Stomach (tissue), 9 donors: ENCODE results near the gene EHD3. TPM values are rescaled to one million over a fixed set of nuclear protein-coding genes. Genes with fewer than 3 reads are reported as not detected.

Source experiments
- DNase-seq, 2 donors: peaks; one replicate each; pipeline versions ENCODE4 v3.0.0 to v3.0.0-alpha.2; 2013 to 2019
- H3K27ac ChIP-seq, 5 donors: fragments of 200-600 bp in 4 of 5; sonication (generic) in 4 of 5; one replicate each; pipeline ENCODE4 v1.5.1; 2013 to 2019; ENCODE audit warnings: mild to moderate bottlenecking in 1 of 5, moderate library complexity in 1 of 5
- H3K27me3 ChIP-seq, 3 donors: fragments of 200-600 bp; sonication (generic); one replicate each; pipeline ENCODE4 v1.5.1; 2017 to 2019; ENCODE audit warnings: mixed run types in 1 of 3
- H3K36me3 ChIP-seq, 4 donors: fragments of 200-600 bp; sonication (generic); 1 replicate in 3 of 4; 2 replicates in 1 of 4; pipeline ENCODE4 v1.5.1; 2016 to 2019
- H3K4me1 ChIP-seq, 4 donors: fragments of 200-600 bp; sonication (generic); one replicate each; pipeline ENCODE4 v1.5.1; 2016 to 2019
- H3K4me3 ChIP-seq, 4 donors: fragments of 200-600 bp; sonication (generic) in 3 of 4; one replicate each; pipeline ENCODE4 v1.5.1; 2016 to 2019; ENCODE audit warnings: mild to moderate bottlenecking in 1 of 4
- H3K9me3 ChIP-seq, 4 donors: fragments of 200-600 bp; sonication (generic); one replicate each; pipeline ENCODE4 v1.5.1; 2016 to 2019
- CTCF ChIP-seq, 7 experiments: fragments of 450-650 bp in 4 of 7; fragments of 200-600 bp in 3 of 7; sonication (generic) in 3 of 7; IDR thresholded peaks; one replicate each; pipeline ENCODE4 v1.5.1; 2016 to 2019; ENCODE audit warnings: antibody characterized with exemption in 7 of 7, control low read depth in 2 of 7, mild to moderate bottlenecking in 1 of 7
- EP300 ChIP-seq: sonication (generic); formaldehyde crosslinking; IDR thresholded peaks from one replicate; pipeline ENCODE4 v1.6.1; 2017; ENCODE audit warnings: antibody characterized with exemption
- POLR2A ChIP-seq, 4 donors: fragments of 450-650 bp; IDR thresholded peaks; one replicate each; pipeline ENCODE4 v1.6.1; 2016; ENCODE audit warnings: antibody characterized with exemption in 4 of 4, control low read depth in 2 of 4, mild to moderate bottlenecking in 1 of 4, moderate library complexity in 1 of 4
- POLR2AphosphoS5 ChIP-seq, 3 donors: sonication (generic); formaldehyde crosslinking; IDR thresholded peaks; one replicate each; pipeline ENCODE4 v1.6.1; 2016; ENCODE audit warnings: antibody characterized with exemption in 3 of 3
- WGBS, 5 donors: extraction: QIAGEN DNeasy Blood & Tissue Kit in 3 of 5; methylation state at CpG; one replicate each; pipeline versions ENCODE4 v1.1.5 to v1.1.7; 2013 to 2018; 5-methylcytosine and 5-hydroxymethylcytosine counted together
- intact Hi-C: fragments of 100-400 bp; cut with DNase I; formaldehyde crosslinking; loops from one replicate; pipeline ENCODE4 v1.15.1; 2023; ENCODE audit warnings: low total_unique reads
- polyA plus RNA-seq, 3 donors: library from polyadenylated mRNA; stranded (reverse); fragments of 200-250 nt; gene quantifications; one replicate each; pipeline ENCODE4 v1.2.3, GENCODE V29; 2013
- total RNA-seq, 5 donors: library from RNA; depleted of rRNA; stranded (reverse); fragments of >200 nt; gene quantifications; one replicate each; pipeline versions ENCODE4 v1.1.0 to v1.2.3, GENCODE V29; 2014 to 2016
- donor health status: healthy with polysubstance abuse.
- donor health status: Bipolar disorder and iron deficiency.
- donor health status: healthy.

The EHD3 gene
- total and polyA plus RNA-seq, 8 donors = 0.45 to 7.5 (median 3.6) TPM

DNA sequence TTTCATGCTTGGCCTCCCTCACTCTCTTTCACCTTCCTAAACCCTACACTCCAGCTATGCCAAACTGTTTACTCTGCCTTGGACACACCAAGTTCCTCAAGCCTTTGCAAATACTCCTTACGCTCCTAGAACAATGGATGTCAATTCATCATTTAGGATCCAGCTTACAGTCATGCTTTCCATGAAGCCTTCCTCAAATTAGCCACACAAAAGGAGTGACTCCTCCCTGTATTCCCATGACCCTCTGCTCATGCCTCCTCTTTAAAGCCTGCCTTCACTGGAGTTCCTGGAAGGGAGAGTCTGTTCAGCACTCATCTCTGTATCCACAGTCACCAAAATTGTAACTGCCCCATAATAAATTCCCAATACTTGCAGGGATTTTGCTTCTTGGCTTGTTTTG lies 721 bp upstream of the EHD3 start:
- no peak overlapping the region for H3K4me3 ChIP-seq

DNA sequence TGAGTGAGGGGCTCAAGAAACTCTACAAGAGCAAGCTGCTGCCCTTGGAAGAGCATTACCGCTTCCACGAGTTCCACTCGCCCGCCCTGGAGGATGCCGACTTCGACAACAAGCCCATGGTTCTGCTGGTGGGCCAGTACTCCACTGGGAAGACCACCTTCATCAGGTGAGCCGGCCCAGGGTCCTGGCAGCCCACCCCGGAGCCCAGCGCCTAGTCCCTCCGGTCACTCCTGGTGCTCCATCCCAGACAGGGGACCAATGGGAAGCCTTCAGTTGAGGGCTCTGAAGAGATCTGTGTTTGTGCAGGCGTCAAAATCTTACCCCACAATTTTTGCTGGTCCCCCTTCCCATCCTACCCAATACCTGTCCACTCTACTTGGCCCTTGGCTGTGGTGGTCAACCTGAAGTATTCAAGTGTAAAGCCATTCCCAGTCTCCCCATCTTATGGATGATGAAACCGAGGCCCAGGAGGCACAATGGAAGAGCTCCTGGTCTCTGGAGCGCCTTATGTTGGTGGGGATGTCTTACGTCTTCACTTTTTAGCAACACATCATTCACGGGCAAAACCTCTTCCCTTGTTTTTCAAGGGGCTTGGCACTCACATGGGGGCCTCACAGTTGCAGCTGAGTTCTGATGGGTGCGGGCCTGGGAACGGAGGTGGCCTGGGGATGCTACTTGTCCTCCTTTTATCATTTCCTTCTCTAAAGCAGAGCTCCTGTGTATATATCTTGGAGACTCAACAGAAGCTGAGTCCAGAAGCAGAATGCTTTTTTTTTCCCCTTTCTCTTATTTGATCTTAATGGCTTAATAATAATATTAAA lies 941 bp downstream of the EHD3 start:
- Histone ChIP-seq H3K4me3 (peak overlapping the region; percentile 56 to 75 (median 64)), H3K4me1 (peaks cover 5 to 35% (median 21%) of the 10 kb centered on the region in 4 donors), H3K9me3 (no peaks in the 10 kb centered on the region), H3K27me3 (peaks cover 0 to 8% (median 0%) of the 10 kb centered on the region in 3 donors), H3K27ac (peak overlapping the region in 3 of 5 donors; percentile 59 to 69 (median 65)), H3K36me3 (no peaks in the 10 kb centered on the region)
- TF ChIP-seq POLR2A (IDR thresholded peaks at IDR 0.05) (no peak), POLR2AphosphoS5 (IDR thresholded peaks at IDR 0.05) (no peak), EP300 (no peak), CTCF (IDR thresholded peaks at IDR 0.05) (no peak)
- intact Hi-C loops = loop anchor here (10.0 kb wide), 1 partner anchor 80 kb away; no protein-coding TSS in a partner anchor
- no peak for DNase-seq
- 53 to 67% (median 62%) methylated on average over 13 to 17 of the region's 17 CpGs for WGBS, 5 donors

More for the DNA sequence above, 721 bp upstream of the EHD3 start:
- H3K36me3 ChIP-seq = no peaks in the 10 kb centered on the region
- intact Hi-C loops = loop anchor here (10.0 kb wide), 1 partner anchor 82 kb away; no protein-coding TSS in a partner anchor
- TF ChIP-seq EP300 = no peak
- TF ChIP-seq POLR2A (IDR thresholded peaks at IDR 0.05) = no peak
- TF ChIP-seq CTCF (IDR thresholded peaks at IDR 0.05) = no peak
- TF ChIP-seq POLR2AphosphoS5 (IDR thresholded peaks at IDR 0.05) = no peak
- peaks cover 0 to 8% (median 0%) of the 10 kb centered on the region in 3 donors for H3K27me3 ChIP-seq
- H3K4me1 ChIP-seq = peaks cover 5 to 28% (median 21%) of the 10 kb centered on the region in 4 donors
- no peak overlapping the region for H3K27ac ChIP-seq
- no peaks in the 10 kb centered on the region for H3K9me3 ChIP-seq
- DNase-seq = no peak
- 29 to 68% (median 43%) methylated on average over 1 of the region's 1 CpG for WGBS, 5 donors

DNA sequence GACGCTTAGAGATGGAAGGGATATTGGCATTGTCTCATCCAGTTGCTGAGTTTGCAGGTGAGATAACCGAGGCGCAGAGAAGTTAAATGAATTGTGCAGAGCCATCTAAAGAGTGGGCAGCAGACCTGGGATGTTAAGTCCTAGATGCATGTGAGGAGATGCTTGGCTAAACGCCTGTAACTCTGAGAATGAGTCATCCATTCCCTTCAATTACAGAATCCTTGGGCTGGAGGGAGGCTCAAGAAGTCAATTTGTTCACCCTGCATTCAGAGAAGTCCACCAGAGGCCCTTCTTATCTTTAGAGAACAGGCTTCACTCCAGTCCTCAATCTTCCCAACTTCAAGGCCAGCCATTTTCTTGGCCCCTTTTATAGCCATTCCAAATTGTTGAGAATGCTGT lies 1.6 kb downstream of the EHD3 start:
- Histone ChIP-seq H3K36me3 (no peaks in the 10 kb centered on the region), H3K9me3 (no peaks in the 10 kb centered on the region), H3K27me3 (peaks cover 0 to 8% (median 0%) of the 10 kb centered on the region in 3 donors), H3K27ac (no peak overlapping the region), H3K4me3 (peak overlapping the region in 1 of 4 donors; percentile 69), H3K4me1 (peaks cover 5 to 35% (median 21%) of the 10 kb centered on the region in 4 donors)
- intact Hi-C loops = loop anchor here (10.0 kb wide), 1 partner anchor 79 kb away; no protein-coding TSS in a partner anchor
- TF ChIP-seq POLR2AphosphoS5 (IDR thresholded peaks at IDR 0.05) = no peak
- TF ChIP-seq CTCF (IDR thresholded peaks at IDR 0.05) = no peak
- TF ChIP-seq POLR2A (IDR thresholded peaks at IDR 0.05) = no peak
- TF ChIP-seq EP300 = no peak
- peak in 1 of 2 donors; percentile 48 for DNase-seq
- WGBS, 5 donors = 72 to 86% (median 80%) methylated on average over 4 of the region's 4 CpGs

GRCh38 chr2:31236433-31237205 lies 2.7 kb downstream of the EHD3 start:
- no peak for TF ChIP-seq POLR2AphosphoS5 (IDR thresholded peaks at IDR 0.05)
- TF ChIP-seq CTCF (IDR thresholded peaks at IDR 0.05) = no peak
- no peak for TF ChIP-seq POLR2A (IDR thresholded peaks at IDR 0.05)
- no peak for TF ChIP-seq EP300
- Histone ChIP-seq H3K4me1 (peaks cover 5 to 35% (median 21%) of the 10 kb centered on the region in 4 donors), H3K9me3 (no peaks in the 10 kb centered on the region), H3K4me3 (no peak overlapping the region), H3K36me3 (no peaks in the 10 kb centered on the region), H3K27ac (no peak overlapping the region), H3K27me3 (peaks cover 0 to 4% (median 0%) of the 10 kb centered on the region in 3 donors)
- DNase-seq = no peak
- WGBS, 5 donors = 80 to 95% (median 81%) methylated on average over 7 of the region's 7 CpGs
- intact Hi-C loops = loop anchor here (10.0 kb wide), 1 partner anchor 78 kb away; no protein-coding TSS in a partner anchor
